ACC112 (cell line): ENCODE data around the gene METTL15.
"Not testable (repeated sequence)": the region's sequence is repeated elsewhere in the genome, so short reads cannot be mapped to it uniquely, and the experiment has no call there.

Experiments
- H2AFZ ChIP-seq: fragments of 200-600 bp; sonication (generic); one replicate; pipeline ENCODE4 v1.6.0; 2017; ENCODE audit warnings: antibody characterized with exemption, low read length; ENCODE audit not compliant: unreplicated experiment
- H3K27ac ChIP-seq: fragments of 200-600 bp; sonication (generic); 2 replicates; pipeline ENCODE4 v1.5.1; 2014; ENCODE audit warnings: low read depth, mild to moderate bottlenecking, antibody characterized with exemption, low read length, moderate library complexity
- H3K27me3 ChIP-seq: fragments of 200-600 bp; sonication (generic); 2 replicates; pipeline ENCODE4 v1.6.1; 2014; ENCODE audit warnings: mild to moderate bottlenecking, antibody characterized with exemption, low read length, moderate library complexity, mixed read lengths; ENCODE audit not compliant: insufficient read depth
- H3K36me3 ChIP-seq: fragments of 200-600 bp; sonication (generic); 2 replicates; pipeline ENCODE4 v1.6.1; 2016; ENCODE audit warnings: mild to moderate bottlenecking, antibody characterized with exemption, low read length, moderate library complexity, mixed read lengths; ENCODE audit not compliant: insufficient read depth
- H3K4me1 ChIP-seq: fragments of 200-600 bp; sonication (generic); one replicate; pipeline ENCODE4 v1.6.1; 2016; ENCODE audit warnings: low read length, mixed read lengths; ENCODE audit not compliant: insufficient read depth, unreplicated experiment, control insufficient read depth
- H3K4me3 ChIP-seq: fragments of 200-600 bp; sonication (generic); 2 replicates; pipeline ENCODE4 v1.5.1; 2014; ENCODE audit warnings: mild to moderate bottlenecking, low read depth, low read length
- H3K79me2 ChIP-seq: fragments of 200-600 bp; sonication (generic); one replicate; pipeline ENCODE4 v1.6.0; 2016; ENCODE audit warnings: low read length; ENCODE audit not compliant: control insufficient read depth, unreplicated experiment, insufficient read depth

The METTL15 gene

DNA sequence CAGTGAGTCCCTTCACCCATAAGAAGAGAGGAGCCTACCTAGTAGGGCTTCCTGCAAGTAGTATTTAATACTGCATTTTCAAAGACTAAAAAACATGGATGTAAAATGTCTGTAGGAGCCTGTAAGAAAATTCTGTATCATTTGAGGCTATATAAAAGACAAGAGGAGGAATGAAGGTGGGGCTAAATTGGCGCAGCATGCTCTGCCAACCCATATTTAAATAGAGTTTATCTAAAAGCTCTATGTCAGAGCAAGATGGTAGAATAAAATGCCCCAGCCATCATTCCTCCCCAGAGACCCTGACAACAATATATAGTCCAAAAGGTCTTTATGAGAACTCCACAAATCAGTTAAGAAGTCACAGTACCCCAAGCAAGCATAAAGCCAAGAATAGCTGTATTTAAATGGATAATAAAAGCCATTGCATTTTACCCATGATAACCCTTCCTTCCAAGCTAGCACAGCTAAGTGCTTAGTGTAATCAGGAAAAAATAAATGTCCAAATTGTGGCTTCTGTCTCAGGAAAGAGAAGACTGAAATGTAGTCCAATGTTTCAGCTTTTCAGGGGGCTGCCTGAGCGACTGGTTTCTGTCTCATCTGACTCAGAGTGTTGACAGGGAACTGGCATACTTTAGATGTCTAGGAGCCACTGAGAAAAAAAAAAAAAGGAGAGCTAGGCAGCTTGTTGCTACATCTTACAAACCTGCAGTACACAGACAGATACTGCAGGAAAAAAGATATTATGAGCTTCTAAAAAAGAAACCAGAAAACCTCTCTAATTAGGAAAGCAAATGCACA lies 258.6 kb downstream of the METTL15 start:
- Histone ChIP-seq H3K27ac (no peak overlapping the region), H3K4me1 (no peaks in the 10 kb centered on the region), H2AFZ (no peak overlapping the region), H3K79me2 (no peaks in the 10 kb centered on the region), H3K27me3 (no peaks in the 10 kb centered on the region), H3K36me3 (peaks cover 5% of the 10 kb centered on the region; the same call in 1 of the 2 replicates), H3K4me3 (no peak overlapping the region)

- not testable (repeated sequence) for H3K79me2 ChIP-seq, H3K4me1 ChIP-seq, H2AFZ ChIP-seq, H3K4me3 ChIP-seq, H3K27me3 ChIP-seq, H3K36me3 ChIP-seq, H3K27ac ChIP-seq
These were observed 269.9 kb downstream of the METTL15 start for GRCh38 chr11:28378095-28378494.
